H9 (cell line): Measurements from ENCODE around the gene SLC38A1. TPM values are rescaled to one million over a fixed set of nuclear protein-coding genes. Genes with fewer than 3 reads are reported as not detected.

Experiments
- DNase-seq: peaks from one replicate; pipeline ENCODE4 v3.0.0-alpha.2; 2017
- H2AFZ ChIP-seq: one replicate; pipeline ENCODE4 v1.6.1; 2013; ENCODE audit warnings: mild to moderate bottlenecking, low read length, control low read depth, moderate library complexity
- H2AK5ac ChIP-seq: 2 replicates; pipeline ENCODE4 v1.6.1; 2013; ENCODE audit warnings: low read length, control low read depth, mixed read lengths; ENCODE audit not compliant: insufficient read length
- H2BK120ac ChIP-seq: one replicate; pipeline ENCODE4 v1.6.1; 2013; ENCODE audit warnings: low read depth, mild to moderate bottlenecking, low read length, control low read depth, inconsistent platforms; ENCODE audit not compliant: poor library complexity, severe bottlenecking
- H2BK12ac ChIP-seq: 2 replicates; pipeline ENCODE4 v1.6.1; 2013; ENCODE audit warnings: low read length, control low read depth, mixed read lengths, low read depth; ENCODE audit not compliant: insufficient read length
- H2BK15ac ChIP-seq: 2 replicates; pipeline ENCODE4 v1.6.1; 2013; ENCODE audit warnings: low read depth, low read length, control low read depth
- H2BK20ac ChIP-seq: one replicate; pipeline ENCODE4 v1.6.1; 2013; ENCODE audit warnings: low read depth, mild to moderate bottlenecking, low read length, control low read depth, inconsistent platforms; ENCODE audit not compliant: poor library complexity, severe bottlenecking
- H2BK5ac ChIP-seq: 2 replicates; pipeline ENCODE4 v1.6.1; 2013; ENCODE audit warnings: low read length, control low read depth, mixed read lengths; ENCODE audit not compliant: insufficient read length
- H3K14ac ChIP-seq: 2 replicates; pipeline ENCODE4 v1.6.1; 2013; ENCODE audit warnings: low read length, control low read depth; ENCODE audit not compliant: insufficient read depth
- H3K18ac ChIP-seq: 2 replicates; pipeline ENCODE4 v1.6.1; 2013; ENCODE audit warnings: low read depth, mild to moderate bottlenecking, mixed read lengths, low read length, control low read depth; ENCODE audit not compliant: insufficient read length
- H3K23ac ChIP-seq: 2 replicates; pipeline ENCODE4 v1.6.1; 2013; ENCODE audit warnings: low read length, control low read depth, mixed read lengths, low read depth; ENCODE audit not compliant: insufficient read length
- H3K23me2 ChIP-seq: 2 replicates; pipeline ENCODE4 v1.6.1; 2013; ENCODE audit warnings: low read depth, mild to moderate bottlenecking, mixed read lengths, low read length, control low read depth; ENCODE audit not compliant: insufficient read length, poor library complexity, severe bottlenecking
- H3K27ac ChIP-seq: 2 replicates; pipeline ENCODE4 v1.5.1; 2013; ENCODE audit warnings: low read length, control low read depth, mixed read lengths, low read depth; ENCODE audit not compliant: insufficient read length
- H3K27me3 ChIP-seq: 2 replicates; pipeline ENCODE4 v1.6.1; 2013; ENCODE audit warnings: low read length, control low read depth, inconsistent platforms; ENCODE audit not compliant: insufficient read depth
- H3K4ac ChIP-seq: 2 replicates; pipeline ENCODE4 v1.6.1; 2013; ENCODE audit warnings: low read depth, mild to moderate bottlenecking, control low read depth, inconsistent platforms, low read length, moderate library complexity
- H3K4me1 ChIP-seq: 2 replicates; pipeline ENCODE4 v1.6.1; 2013; ENCODE audit warnings: low read length, control low read depth, inconsistent platforms; ENCODE audit not compliant: insufficient read depth
- H3K4me2 ChIP-seq: 2 replicates; pipeline ENCODE4 v1.6.1; 2013; ENCODE audit warnings: low read length, control low read depth, mixed read lengths; ENCODE audit not compliant: insufficient read length, insufficient read depth
- H3K56ac ChIP-seq: 2 replicates; pipeline ENCODE4 v1.6.1; 2013; ENCODE audit warnings: low read depth, mild to moderate bottlenecking, mixed read lengths, low read length, control low read depth; ENCODE audit not compliant: insufficient read length
- H3K79me1 ChIP-seq: 2 replicates; pipeline ENCODE4 v1.6.1; 2013; ENCODE audit warnings: low read depth, mild to moderate bottlenecking, moderate library complexity, low read length, control low read depth, inconsistent platforms; ENCODE audit not compliant: insufficient read depth, poor library complexity, severe bottlenecking
- H3K79me2 ChIP-seq: 2 replicates; pipeline ENCODE4 v1.6.1; 2013; ENCODE audit warnings: low read length, control low read depth, inconsistent platforms; ENCODE audit not compliant: insufficient read depth
- H3K9ac ChIP-seq: 2 replicates; pipeline ENCODE4 v1.6.1; 2013; ENCODE audit warnings: low read length, control low read depth, mixed read lengths; ENCODE audit not compliant: insufficient read length; ENCODE audit errors: extremely low read depth
- H3K9me3 ChIP-seq: one replicate; pipeline ENCODE4 v1.6.1; 2013; ENCODE audit warnings: low read depth, low read length, inconsistent platforms; ENCODE audit not compliant: control insufficient read depth
- H3T11ph ChIP-seq: one replicate; pipeline ENCODE4 v1.6.1; 2013; ENCODE audit warnings: mild to moderate bottlenecking, low read length, control low read depth, inconsistent platforms
- H4K20me1 ChIP-seq: one replicate; pipeline ENCODE4 v1.6.1; 2013; ENCODE audit not compliant: control insufficient read depth, insufficient read length, insufficient read depth
- H4K5ac ChIP-seq: 2 replicates; pipeline ENCODE4 v1.6.1; 2013; ENCODE audit warnings: low read depth, mild to moderate bottlenecking, mixed read lengths, low read length, control low read depth; ENCODE audit not compliant: insufficient read length
- H4K8ac ChIP-seq: replicated peaks from 2 replicates; pipeline ENCODE4 v1.6.1; 2013; ENCODE audit warnings: low read length, control low read depth, mixed read lengths, low read depth; ENCODE audit not compliant: insufficient read length
- H4K91ac ChIP-seq: 2 replicates; pipeline ENCODE4 v1.6.1; 2013; ENCODE audit warnings: low read depth, mild to moderate bottlenecking, moderate library complexity, mixed read lengths, low read length, control low read depth; ENCODE audit not compliant: insufficient read length
- H3K27ac Mint-ChIP-seq, 3 experiments: 2 replicates in 2 of 3; 3 replicates in 1 of 3; pipeline ENCODE4 v1.8.0; 2020 to 2021; ENCODE audit warnings: mixed read lengths in 3 of 3, mild to moderate bottlenecking in 1 of 3, moderate library complexity in 1 of 3
- H3K27me3 Mint-ChIP-seq: 2 replicates; pipeline ENCODE4 v1.8.0; 2021; ENCODE audit warnings: low read depth, mild to moderate bottlenecking, moderate library complexity, mixed read lengths
- H3K36me3 Mint-ChIP-seq, 3 experiments: 2 replicates in 2 of 3; 3 replicates in 1 of 3; pipeline ENCODE4 v1.8.0; 2020 to 2021; ENCODE audit warnings: low read depth in 3 of 3, mixed read lengths in 3 of 3; ENCODE audit not compliant: insufficient read depth in 1 of 3
- H3K4me1 Mint-ChIP-seq, 2 experiments: 2 replicates each; pipeline ENCODE4 v1.8.0; 2020; ENCODE audit warnings: mixed read lengths in 2 of 2
- H3K4me3 Mint-ChIP-seq, 2 experiments: 2 replicates in 1 of 2; 3 replicates in 1 of 2; pipeline ENCODE4 v1.8.0; 2020 to 2021; ENCODE audit warnings: mild to moderate bottlenecking in 2 of 2, mixed read lengths in 2 of 2, moderate library complexity in 1 of 2
- H3K9me3 Mint-ChIP-seq, 2 experiments: 2 replicates in 1 of 2; 3 replicates in 1 of 2; pipeline ENCODE4 v1.8.0; 2020; ENCODE audit warnings: mild to moderate bottlenecking in 2 of 2, mixed read lengths in 2 of 2, moderate library complexity in 1 of 2
- CTCF ChIP-seq: fragments of 200-600 bp; sonication (generic); conservative IDR thresholded peaks from 3 replicates; pipeline ENCODE4 v1.8.0; 2021; ENCODE audit warnings: antibody characterized with exemption, mild to moderate bottlenecking
- WGBS: extraction: QIAGEN DNeasy Blood & Tissue Kit; methylation state at CpG from one replicate; pipeline ENCODE4 v1.1.7; 2013; ENCODE audit warnings: missing lambda C conversion rate, low lambda C conversion rate, mixed read lengths; ENCODE audit not compliant: insufficient read length; ENCODE audit errors: extremely low coverage; 5-methylcytosine and 5-hydroxymethylcytosine counted together
- total RNA-seq: library from RNA; stranded (reverse); gene quantifications from 2 replicates; pipeline ENCODE4 v1.2.1, GENCODE V29; 2021

The SLC38A1 gene
- total RNA-seq, 1 experiment from 2014 or later, result 216 TPM

- Histone ChIP-seq H2AFZ (no peak overlapping the region), H3K23me2 (no peaks in the 10 kb centered on the region), H3K14ac (no peak overlapping the region), H2BK120ac (no peak overlapping the region), H3K4ac (no peak overlapping the region), H2BK5ac (no peak overlapping the region), H3K9ac (no peak overlapping the region), H4K20me1 (no peaks in the 10 kb centered on the region), H3K79me1 (no peaks in the 10 kb centered on the region), H2BK20ac (no peak overlapping the region), H2BK15ac (no peak overlapping the region), H3K9me3 (peaks cover 11% of the 10 kb centered on the region), H2BK12ac (no peak overlapping the region), H3T11ph (no peak overlapping the region), H4K8ac (no peak overlapping the region), H3K79me2 (no peaks in the 10 kb centered on the region), H2AK5ac (no peak overlapping the region), H3K27me3 (no peaks in the 10 kb centered on the region), H4K91ac (no peak overlapping the region), H4K5ac (no peak overlapping the region), H3K4me2 (no peak overlapping the region), H3K18ac (no peak overlapping the region), H3K56ac (no peak overlapping the region), H3K27ac (no peak overlapping the region), H3K23ac (no peak overlapping the region), H3K4me1 (no peaks in the 10 kb centered on the region)
- DNase-seq, result no peak
- H3K4me1 Mint-ChIP-seq, result no peaks in the 10 kb centered on the region
- H3K27ac Mint-ChIP-seq, result peak overlapping the region in 2 of 3 experiments; percentile 35 to 40; a peak in 1 of 7 replicates
- no peak overlapping the region for H3K4me3 Mint-ChIP-seq
- peaks cover 92 to 97% (median 94%) of the 10 kb centered on the region in 3 experiments for H3K36me3 Mint-ChIP-seq
- H3K9me3 Mint-ChIP-seq, result peaks cover 15 to 24% of the 10 kb centered on the region in 2 experiments
- no peaks in the 10 kb centered on the region for H3K27me3 Mint-ChIP-seq
- no peak for TF ChIP-seq CTCF
- WGBS, result no CpG with 5 or more reads among the region's 5 CpGs
Observed at GRCh38 chr12:46201284-46201789, 67.5 kb downstream of the SLC38A1 start.
